Upper lobe of left lung (tissue), 6 donors: ENCODE results near the gene MAEA. TPM values are rescaled to one million over a fixed set of nuclear protein-coding genes. Genes with fewer than 3 reads are reported as not detected.

Experiments
- ATAC-seq, 2 donors: fragments of 200-7000 bp; cut with Tn5 transposase; one replicate each; pipeline ENCODE4 v1.9.1; 2022; ENCODE audit warnings: mild to moderate bottlenecking in 2 of 2, moderate library complexity in 2 of 2; ENCODE audit not compliant: low FRiP score in 2 of 2
- DNase-seq, 2 donors: peaks; one replicate each; pipeline ENCODE4 v3.0.0-alpha.2; 2019 to 2020
- H3K27ac ChIP-seq, 4 donors: fragments of 200-600 bp; sonication (generic); one replicate each; pipeline ENCODE4 v1.5.1; 2016 to 2019
- H3K27me3 ChIP-seq, 4 donors: fragments of 200-600 bp; sonication (generic); one replicate each; pipeline ENCODE4 v1.5.1; 2017 to 2019
- H3K36me3 ChIP-seq, 4 donors: fragments of 200-600 bp; sonication (generic); one replicate each; pipeline ENCODE4 v1.5.1; 2016 to 2019
- H3K4me1 ChIP-seq, 4 donors: fragments of 200-600 bp; sonication (generic); one replicate each; pipeline ENCODE4 v1.5.1; 2018 to 2019
- H3K4me3 ChIP-seq, 4 donors: fragments of 200-600 bp; sonication (generic); one replicate each; pipeline ENCODE4 v1.5.1; 2017 to 2019; ENCODE audit warnings: mild to moderate bottlenecking in 2 of 4, moderate library complexity in 1 of 4
- H3K9me3 ChIP-seq, 4 donors: fragments of 200-600 bp; sonication (generic); one replicate each; pipeline ENCODE4 v1.5.1; 2018 to 2019
- EP300 ChIP-seq, 4 donors: sonication (generic); formaldehyde crosslinking; IDR thresholded peaks; one replicate each; pipeline ENCODE4 v1.5.1; 2017; ENCODE audit warnings: antibody characterized with exemption in 4 of 4, control low read depth in 2 of 4
- POLR2A ChIP-seq, 4 donors: fragments of 450-650 bp; IDR thresholded peaks; one replicate each; pipeline ENCODE4 v1.5.1; 2016 to 2017; ENCODE audit warnings: antibody characterized with exemption in 4 of 4, mild to moderate bottlenecking in 2 of 4
- POLR2AphosphoS5 ChIP-seq, 2 donors: sonication (generic); formaldehyde crosslinking; IDR thresholded peaks; one replicate each; pipeline ENCODE4 v1.5.1; 2017; ENCODE audit warnings: antibody characterized with exemption in 2 of 2
- WGBS, 2 donors: methylation state at CpG; one replicate each; pipeline ENCODE4 v1.1.5; 2017 to 2018; 5-methylcytosine and 5-hydroxymethylcytosine counted together
- total RNA-seq, 6 donors: library from RNA; depleted of rRNA in 4 of 6; stranded (reverse); fragments of >200 nt in 4 of 6; gene quantifications; one replicate each; pipeline versions ENCODE4 v1.1.0 to v1.2.1, GENCODE V29; 2016 to 2021
- TF ChIP-seq, protein P1 (sequence below), 6 experiments: fragments of 450-650 bp in 4 of 6; fragments of 200-600 bp in 2 of 6; sonication (generic) in 2 of 6; IDR thresholded peaks; one replicate each; pipeline ENCODE4 v1.5.1; 2016 to 2019; ENCODE audit warnings: antibody characterized with exemption in 6 of 6
- donor health status: DM: no; HTN: no; CAD: no; lungs with moderate emphysema.
- donor health status: DM: no; HTN: yes; CAD: no; lungs with severe emphysema.

The MAEA gene
- total RNA-seq, 6 donors from 2014 or later = 58.5 to 289 (median 73.0) TPM

DNA sequence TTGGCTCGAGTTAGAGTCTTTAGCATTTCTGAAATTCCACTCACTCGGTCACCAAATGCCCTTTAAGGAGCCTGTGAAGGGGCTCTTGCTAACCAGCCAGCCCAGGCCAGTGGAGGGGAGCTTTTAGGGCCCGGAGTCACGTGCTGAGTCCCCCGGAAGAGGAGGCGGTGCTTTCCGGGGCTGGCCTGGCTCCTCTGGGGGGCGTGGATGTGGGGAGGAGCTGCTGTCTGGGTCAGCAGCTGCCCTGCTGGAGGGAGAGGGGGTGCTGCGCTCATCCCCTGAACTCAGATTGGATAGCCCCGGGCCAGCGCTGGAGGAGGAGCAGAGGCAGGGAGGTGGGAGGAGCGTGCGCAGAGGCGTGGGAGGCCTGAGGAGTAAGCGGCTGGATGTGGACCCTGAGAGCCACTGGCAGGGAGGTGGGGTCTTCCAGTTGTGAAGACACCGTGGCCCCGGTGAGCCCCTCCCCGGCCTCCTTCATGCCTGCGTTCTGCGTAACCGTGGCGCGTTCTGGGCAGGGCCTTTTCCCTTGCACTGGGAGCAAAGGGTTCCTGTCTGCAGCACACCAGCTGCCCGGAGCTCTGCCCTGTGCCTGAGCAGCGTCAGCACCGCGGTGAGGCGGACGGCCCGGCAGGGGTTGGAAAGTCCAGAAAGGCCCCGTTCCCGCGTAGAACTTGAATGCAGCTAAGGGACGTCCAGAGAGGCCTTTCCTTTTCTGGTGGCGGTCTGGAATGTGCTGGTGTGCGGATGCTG, 19.7 kb downstream of the MAEA start:
- DNase-seq (peak; percentile 91 to 94), ATAC-seq (peak; percentile 96 to 98)
- H3K36me3 ChIP-seq = peaks cover 8 to 33% (median 26%) of the 10 kb centered on the region in 4 donors
- no peaks in the 10 kb centered on the region for H3K27me3 ChIP-seq
- H3K27ac ChIP-seq = peak overlapping the region; percentile 64 to 75 (median 72)
- no peaks in the 10 kb centered on the region for H3K9me3 ChIP-seq
- peak overlapping the region; percentile 16 to 49 (median 38) for H3K4me3 ChIP-seq
- H3K4me1 ChIP-seq = peaks cover 22 to 43% (median 38%) of the 10 kb centered on the region in 4 donors
- TF ChIP-seq POLR2A (IDR thresholded peaks at IDR 0.05) = peak in 1 of 4 donors; percentile 26
- TF ChIP-seq, protein P1, sequence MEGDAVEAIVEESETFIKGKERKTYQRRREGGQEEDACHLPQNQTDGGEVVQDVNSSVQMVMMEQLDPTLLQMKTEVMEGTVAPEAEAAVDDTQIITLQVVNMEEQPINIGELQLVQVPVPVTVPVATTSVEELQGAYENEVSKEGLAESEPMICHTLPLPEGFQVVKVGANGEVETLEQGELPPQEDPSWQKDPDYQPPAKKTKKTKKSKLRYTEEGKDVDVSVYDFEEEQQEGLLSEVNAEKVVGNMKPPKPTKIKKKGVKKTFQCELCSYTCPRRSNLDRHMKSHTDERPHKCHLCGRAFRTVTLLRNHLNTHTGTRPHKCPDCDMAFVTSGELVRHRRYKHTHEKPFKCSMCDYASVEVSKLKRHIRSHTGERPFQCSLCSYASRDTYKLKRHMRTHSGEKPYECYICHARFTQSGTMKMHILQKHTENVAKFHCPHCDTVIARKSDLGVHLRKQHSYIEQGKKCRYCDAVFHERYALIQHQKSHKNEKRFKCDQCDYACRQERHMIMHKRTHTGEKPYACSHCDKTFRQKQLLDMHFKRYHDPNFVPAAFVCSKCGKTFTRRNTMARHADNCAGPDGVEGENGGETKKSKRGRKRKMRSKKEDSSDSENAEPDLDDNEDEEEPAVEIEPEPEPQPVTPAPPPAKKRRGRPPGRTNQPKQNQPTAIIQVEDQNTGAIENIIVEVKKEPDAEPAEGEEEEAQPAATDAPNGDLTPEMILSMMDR (IDR thresholded peaks at IDR 0.05) = peak in 1 of 6 experiments; percentile 7
- peak in 1 of 2 donors; percentile 36 for TF ChIP-seq POLR2AphosphoS5 (IDR thresholded peaks at IDR 0.05)
- TF ChIP-seq EP300 (IDR thresholded peaks at IDR 0.05) = no peak
- 11 to 12% methylated on average over 9 to 32 of the region's 36 CpGs for WGBS, 2 donors

DNA sequence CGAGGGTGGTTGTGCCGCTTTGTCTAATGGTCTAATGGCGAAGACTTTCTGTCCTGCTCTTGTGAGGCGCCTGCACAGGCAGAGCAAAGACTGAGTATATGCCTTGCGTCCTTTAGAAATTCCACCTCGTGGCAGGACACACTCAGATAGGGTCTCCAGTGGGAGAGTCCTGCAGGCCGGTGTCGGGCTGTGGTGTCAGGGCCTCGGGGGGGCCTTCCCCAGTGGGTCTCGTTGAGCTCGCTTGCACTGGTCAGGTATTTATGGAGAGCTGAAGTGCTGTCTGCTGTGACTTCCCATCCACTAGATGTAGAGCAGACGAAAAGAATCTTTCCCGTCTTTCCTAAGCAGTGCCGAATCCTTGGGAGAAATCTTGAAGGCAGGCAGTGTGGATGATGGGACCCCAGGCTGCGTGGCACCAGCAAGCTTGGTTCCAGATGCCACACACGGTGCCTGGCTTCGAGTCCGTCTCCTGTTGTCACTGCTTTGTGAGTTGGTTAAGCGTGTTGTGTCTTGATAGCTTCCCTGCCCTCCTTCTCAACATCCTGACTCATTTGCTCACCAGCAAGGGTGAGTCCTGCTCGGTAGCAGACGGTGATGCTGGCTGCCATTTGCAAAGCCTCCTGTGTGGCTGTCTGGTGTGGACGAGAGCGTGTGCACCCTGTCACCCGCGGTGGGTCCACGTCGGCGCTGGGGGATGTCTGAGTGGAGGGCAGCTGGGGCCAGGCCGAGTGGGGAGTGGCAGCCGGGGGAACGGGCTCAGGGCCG, 20.5 kb downstream of the MAEA start:
- Histone ChIP-seq H3K27ac (peak overlapping the region; percentile 64 to 75 (median 72)), H3K27me3 (no peaks in the 10 kb centered on the region), H3K36me3 (peaks cover 8 to 38% (median 31%) of the 10 kb centered on the region in 4 donors), H3K4me3 (peak overlapping the region in 3 of 4 donors; percentile 37 to 49 (median 40)), H3K9me3 (no peaks in the 10 kb centered on the region), H3K4me1 (peaks cover 22 to 43% (median 38%) of the 10 kb centered on the region in 4 donors)
- no peak for ATAC-seq
- peak in 1 of 2 donors; percentile 57 for DNase-seq
- no peak for TF ChIP-seq EP300 (IDR thresholded peaks at IDR 0.05)
- no peak for TF ChIP-seq POLR2AphosphoS5 (IDR thresholded peaks at IDR 0.05)
- TF ChIP-seq POLR2A (IDR thresholded peaks at IDR 0.05) = no peak
- TF ChIP-seq, protein P1 (IDR thresholded peaks at IDR 0.05) = no peak
- WGBS, 2 donors = 77 to 95% methylated on average over 11 to 32 of the region's 32 CpGs

DNA sequence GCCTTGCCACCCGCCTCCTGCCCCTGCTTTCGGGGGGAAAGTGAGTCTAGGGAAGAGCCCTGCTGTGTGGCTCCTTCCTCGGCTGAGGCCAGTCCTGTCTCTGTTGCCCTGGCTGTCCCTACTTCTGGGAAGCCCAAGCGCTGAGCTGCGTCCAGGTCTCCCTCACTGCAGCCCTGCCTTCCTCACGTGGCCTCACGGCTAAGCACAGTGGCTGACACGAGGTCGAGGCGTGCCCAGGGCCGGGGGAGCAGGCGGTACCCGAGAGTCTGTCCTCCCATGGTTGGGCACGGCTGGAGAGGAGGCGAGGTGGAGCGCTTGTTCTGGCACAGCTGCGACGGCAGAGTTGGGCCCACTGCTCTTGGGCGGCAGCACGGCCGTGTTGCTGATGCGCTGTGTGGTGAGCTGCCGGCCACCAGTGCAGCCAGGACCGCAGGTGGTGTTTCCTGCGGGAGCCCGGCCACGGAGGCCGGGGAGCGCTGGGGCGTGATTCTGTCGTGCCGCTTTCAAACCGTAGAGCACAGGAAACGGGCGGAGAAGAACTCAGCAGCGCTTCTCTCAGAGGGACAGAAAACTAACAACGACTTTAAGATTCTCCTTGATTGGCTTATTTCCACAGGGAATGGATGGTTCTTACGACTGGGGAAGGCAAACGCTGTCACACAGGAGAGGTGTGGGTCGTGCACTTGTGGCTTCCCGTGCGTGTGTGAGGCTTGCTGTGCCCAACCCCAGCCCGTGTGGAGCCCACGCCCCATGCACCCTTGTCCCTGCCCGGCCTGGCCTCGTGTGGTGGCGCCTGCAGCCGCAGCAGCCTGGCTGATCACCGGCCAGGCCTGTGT, 21.3 kb downstream of the MAEA start:
- TF ChIP-seq, protein P1 (IDR thresholded peaks at IDR 0.05) = no peak
- TF ChIP-seq POLR2A (IDR thresholded peaks at IDR 0.05) (no peak), EP300 (IDR thresholded peaks at IDR 0.05) (no peak), POLR2AphosphoS5 (IDR thresholded peaks at IDR 0.05) (no peak)
- peaks cover 10 to 39% (median 36%) of the 10 kb centered on the region in 4 donors for H3K36me3 ChIP-seq
- peaks cover 22 to 42% (median 35%) of the 10 kb centered on the region in 4 donors for H3K4me1 ChIP-seq
- H3K9me3 ChIP-seq = no peaks in the 10 kb centered on the region
- no peak for ATAC-seq
- peak overlapping the region in 3 of 4 donors; percentile 2 to 69 (median 4) for H3K27ac ChIP-seq
- 85% methylated on average over 40 to 49 of the region's 49 CpGs for WGBS, 2 donors
- peak in 1 of 2 donors; percentile 80 for DNase-seq
- no peak overlapping the region for H3K4me3 ChIP-seq
- no peaks in the 10 kb centered on the region for H3K27me3 ChIP-seq

DNA sequence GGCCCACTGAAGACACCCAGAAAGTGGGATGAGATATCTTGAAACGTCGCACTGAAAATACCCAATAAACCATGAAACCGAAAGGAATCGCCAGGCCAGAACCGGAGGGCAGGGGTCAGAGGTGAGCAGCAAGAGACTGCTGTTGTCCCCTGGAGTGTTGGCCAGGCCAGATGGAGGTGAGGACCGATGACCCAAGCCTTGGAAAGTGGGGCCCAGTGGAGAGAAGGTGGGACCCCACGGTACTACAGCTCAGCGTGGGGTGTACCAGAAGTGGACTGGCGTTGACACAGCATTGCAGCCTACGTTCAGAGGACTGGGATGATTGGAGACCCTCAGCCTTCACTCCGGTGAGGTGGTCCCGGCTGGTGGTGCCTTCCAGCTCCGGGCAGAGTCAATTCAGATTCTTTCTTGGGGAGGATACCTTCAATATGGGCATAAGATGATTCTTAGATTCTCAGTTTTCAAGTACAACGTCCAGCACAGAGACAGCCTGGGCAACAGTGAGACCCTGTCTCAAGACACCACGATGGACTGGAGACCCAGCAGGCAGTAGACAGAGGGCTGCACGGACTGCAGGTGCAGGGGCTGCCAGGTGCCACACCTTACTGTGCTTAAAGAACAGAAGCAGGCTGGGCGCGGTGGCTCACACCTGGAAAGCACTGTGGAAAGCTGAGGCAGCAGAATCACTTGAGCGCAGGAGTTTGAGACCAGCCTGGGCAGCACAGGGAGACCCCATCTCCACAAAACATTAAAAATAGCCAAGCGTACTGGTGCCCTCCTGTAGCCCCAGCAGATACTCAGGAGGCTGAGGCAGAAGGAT, 23.3 kb downstream of the MAEA start:
- 94% methylated on average over 18 to 20 of the region's 20 CpGs for WGBS, 2 donors
- no peaks in the 10 kb centered on the region for H3K9me3 ChIP-seq
- no peak overlapping the region for H3K27ac ChIP-seq
- H3K4me1 ChIP-seq = peaks cover 22 to 38% (median 32%) of the 10 kb centered on the region in 4 donors
- no peak overlapping the region for H3K4me3 ChIP-seq
- TF ChIP-seq POLR2AphosphoS5 (IDR thresholded peaks at IDR 0.05) (no peak), POLR2A (IDR thresholded peaks at IDR 0.05) (no peak), EP300 (IDR thresholded peaks at IDR 0.05) (no peak)
- TF ChIP-seq, protein P1 (IDR thresholded peaks at IDR 0.05) = no peak
- DNase-seq (peak in 1 of 2 donors; percentile 21), ATAC-seq (no peak)
- peaks cover 22 to 58% (median 53%) of the 10 kb centered on the region in 4 donors for H3K36me3 ChIP-seq
- H3K27me3 ChIP-seq = no peaks in the 10 kb centered on the region
